Natural killer cell treated with Interleukin-12 subunit alpha and Interleukin-12 subunit beta and Interleukin-15 and Interleukin-18, amount 100 ng/mL, for 72 hours (primary cell): Measurements from ENCODE around the gene COL5A2. TPM values are rescaled to one million over a fixed set of nuclear protein-coding genes. Genes with fewer than 3 reads are reported as not detected.

ENCODE experiments used
- ATAC-seq, 2 donors: fragments of 150-1000 bp; cut with Tn5 transposase in 1 of 2; sonication (Bioruptor Pico), chemical (Tn5 transposase) in 1 of 2; 2 replicates each; pipeline ENCODE4 v1.10.0; 2021
- DNase-seq: peaks from one replicate; pipeline ENCODE4 v3.0.0; 2022; ENCODE audit warnings: low spot score
- H3K27ac Mint-ChIP-seq, 2 donors: 1 replicate in 1 of 2; 2 replicates in 1 of 2; pipeline ENCODE4 v1.8.0; 2022; ENCODE audit warnings: mixed read lengths in 2 of 2, mild to moderate bottlenecking in 1 of 2, moderate library complexity in 1 of 2
- H3K27me3 Mint-ChIP-seq, 2 donors: 1 replicate in 1 of 2; 2 replicates in 1 of 2; pipeline ENCODE4 v1.8.0; 2022; ENCODE audit warnings: mixed read lengths in 2 of 2
- H3K36me3 Mint-ChIP-seq: one replicate; pipeline ENCODE4 v1.8.0; 2022; ENCODE audit warnings: mixed read lengths
- H3K4me1 Mint-ChIP-seq, 2 donors: 1 replicate in 1 of 2; 2 replicates in 1 of 2; pipeline ENCODE4 v1.8.0; 2022; ENCODE audit warnings: low read depth in 2 of 2, mixed read lengths in 2 of 2, mild to moderate bottlenecking in 1 of 2
- H3K4me3 Mint-ChIP-seq: one replicate; pipeline ENCODE4 v1.8.0; 2022; ENCODE audit warnings: mixed read lengths
- H3K9me3 Mint-ChIP-seq: 2 replicates; pipeline ENCODE4 v1.8.0; 2022; ENCODE audit warnings: mixed read lengths
- total RNA-seq, 2 donors: library from RNA; stranded (reverse); gene quantifications; one replicate each; pipeline ENCODE4 v1.2.3, GENCODE V29; 2022

The COL5A2 gene
- total RNA-seq = under 1 TPM; 0.14 to 0.53 TPM

- peaks cover 7 to 11% of the 10 kb centered on the region in 2 donors for H3K27me3 Mint-ChIP-seq
- DNase-seq (no peak), ATAC-seq (no peak)
- H3K36me3 Mint-ChIP-seq = peaks cover 6% of the 10 kb centered on the region
- H3K9me3 Mint-ChIP-seq = peaks cover 4% of the 10 kb centered on the region
- H3K4me3 Mint-ChIP-seq = no peak within 1 kb of the TSS
- H3K27ac Mint-ChIP-seq = no peak within 1 kb of the TSS
- H3K4me1 Mint-ChIP-seq = no peaks in the 10 kb centered on the region
These were observed at the start of gene COL5A2 for GRCh38 chr2:189179570-189179950. TSS of gene COL5A2 (minus strand) at chr2:189179761. CDS start at chr2:189179604, 157 bp downstream.

- H3K36me3 Mint-ChIP-seq = no peaks in the 10 kb centered on the region
- DNase-seq = no peak
- no peak overlapping the region for H3K27ac Mint-ChIP-seq
- no peaks in the 10 kb centered on the region for H3K27me3 Mint-ChIP-seq
- no peak for ATAC-seq
- H3K4me3 Mint-ChIP-seq = no peak overlapping the region
- H3K9me3 Mint-ChIP-seq = peaks cover 6% of the 10 kb centered on the region
- no peaks in the 10 kb centered on the region for H3K4me1 Mint-ChIP-seq
These were observed 46.5 kb upstream of the COL5A2 start for GRCh38 chr2:189226017-189226416.

DNA sequence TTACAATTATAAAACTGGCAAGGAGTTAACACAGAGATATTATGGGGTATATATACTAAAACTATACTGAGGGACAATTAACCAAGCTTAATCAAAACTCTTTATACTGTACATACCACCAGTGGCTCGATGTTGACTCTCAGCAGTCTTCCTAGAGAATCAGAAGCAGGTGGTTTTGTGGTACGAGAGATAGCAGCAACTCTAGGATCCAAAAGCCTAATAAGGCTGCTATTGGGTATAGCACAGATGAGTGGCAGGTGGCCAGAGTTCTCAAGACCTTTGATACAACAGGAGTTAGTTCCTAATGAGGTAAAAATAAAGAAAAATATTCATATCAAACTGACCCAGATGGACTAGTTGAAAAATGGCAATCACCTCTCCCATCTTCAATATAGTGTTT lies 45.5 kb upstream of the COL5A2 start:
- no peaks in the 10 kb centered on the region for H3K4me1 Mint-ChIP-seq
- DNase-seq (no peak), ATAC-seq (no peak)
- no peak overlapping the region for H3K27ac Mint-ChIP-seq
- no peaks in the 10 kb centered on the region for H3K36me3 Mint-ChIP-seq
- no peaks in the 10 kb centered on the region for H3K27me3 Mint-ChIP-seq
- no peak overlapping the region for H3K4me3 Mint-ChIP-seq
- H3K9me3 Mint-ChIP-seq = peaks cover 6% of the 10 kb centered on the region

- no peaks in the 10 kb centered on the region for H3K36me3 Mint-ChIP-seq
- no peak for DNase-seq
- no peak for ATAC-seq
- no peaks in the 10 kb centered on the region for H3K9me3 Mint-ChIP-seq
- no peak overlapping the region for H3K4me3 Mint-ChIP-seq
- H3K27me3 Mint-ChIP-seq = no peaks in the 10 kb centered on the region
- H3K4me1 Mint-ChIP-seq = no peaks in the 10 kb centered on the region
- no peak overlapping the region for H3K27ac Mint-ChIP-seq
These were observed 43.0 kb upstream of the COL5A2 start for GRCh38 chr2:189222468-189223105.

DNA sequence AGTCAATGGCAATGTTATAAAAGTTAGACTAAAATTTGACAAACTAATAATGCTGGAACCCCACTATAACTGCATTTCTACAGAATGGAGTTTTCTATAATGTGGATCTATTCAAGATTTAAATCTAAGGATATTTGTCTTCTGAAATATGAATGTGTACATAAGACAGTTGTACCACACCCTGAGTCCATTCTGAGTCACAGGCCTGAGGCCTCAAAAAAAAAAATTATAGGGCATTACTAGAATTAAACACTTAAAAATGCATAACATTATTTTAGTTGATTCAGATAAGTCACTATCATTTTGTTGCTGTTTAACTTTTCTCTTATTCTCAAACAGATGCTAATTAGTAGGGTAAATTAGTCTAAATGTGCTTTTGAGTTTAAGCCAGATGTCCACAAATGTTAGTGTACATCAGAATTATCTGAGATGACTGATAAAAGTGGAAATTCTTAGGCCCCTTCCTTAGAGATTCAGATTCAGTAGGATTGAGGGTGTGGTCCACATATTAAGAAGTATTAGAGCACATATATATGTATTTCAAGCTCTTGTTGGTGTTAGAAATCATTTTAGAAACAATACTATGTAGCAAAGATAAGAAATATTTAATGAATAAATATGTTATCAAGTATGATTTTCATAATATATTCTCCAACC lies 42.4 kb upstream of the COL5A2 start:
- Mint-ChIP-seq H3K36me3 (no peaks in the 10 kb centered on the region), H3K27me3 (no peaks in the 10 kb centered on the region), H3K27ac (no peak overlapping the region), H3K4me1 (no peaks in the 10 kb centered on the region), H3K4me3 (no peak overlapping the region), H3K9me3 (no peaks in the 10 kb centered on the region)
- no peak for DNase-seq
- ATAC-seq = no peak

DNA sequence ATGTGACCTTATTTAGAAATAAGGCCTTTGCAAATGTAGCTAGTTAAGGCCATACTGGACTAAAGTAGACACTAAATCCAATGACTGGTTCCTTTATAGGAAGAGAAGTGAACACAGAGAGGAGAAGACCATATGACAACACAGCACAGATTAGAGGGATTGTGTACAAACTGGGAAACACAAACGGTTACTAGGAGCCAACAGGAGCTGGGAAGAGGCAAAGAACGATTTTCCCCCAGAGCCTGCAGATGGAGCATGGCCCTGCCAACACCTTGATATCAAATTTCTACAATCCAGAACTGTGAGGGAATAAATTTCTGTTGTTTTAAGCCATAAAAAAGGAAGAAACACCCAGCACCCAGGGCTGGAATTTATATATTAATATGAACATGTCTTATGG lies 38.7 kb upstream of the COL5A2 start:
- Mint-ChIP-seq H3K4me3 (no peak overlapping the region), H3K4me1 (no peaks in the 10 kb centered on the region)
- ATAC-seq = no peak

DNA sequence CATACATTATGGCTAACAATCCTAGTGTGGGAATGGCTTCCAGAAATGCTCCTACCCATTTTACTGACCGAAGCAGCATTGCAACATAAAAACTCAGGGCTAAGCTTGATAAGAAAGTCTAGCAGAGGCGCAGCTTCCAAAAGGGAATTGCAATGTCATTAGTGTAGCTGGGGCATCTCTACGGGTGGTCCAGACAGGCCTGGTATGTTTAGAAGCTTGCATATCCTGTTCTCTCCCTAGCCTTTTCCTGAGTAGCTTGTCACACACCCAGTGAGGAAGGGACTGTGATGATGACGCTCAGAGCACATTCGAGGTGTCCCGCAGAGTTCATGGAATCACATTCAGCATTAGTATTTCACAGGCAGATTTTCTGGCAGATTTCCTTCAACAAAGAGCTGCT lies 38.0 kb upstream of the COL5A2 start:
- Mint-ChIP-seq H3K27ac (no peak overlapping the region), H3K36me3 (no peaks in the 10 kb centered on the region), H3K9me3 (no peaks in the 10 kb centered on the region), H3K4me1 (no peaks in the 10 kb centered on the region), H3K4me3 (no peak overlapping the region), H3K27me3 (no peaks in the 10 kb centered on the region)
- DNase-seq = no peak
- ATAC-seq = no peak

More for the DNA sequence above, 38.7 kb upstream of the COL5A2 start:
- Mint-ChIP-seq H3K27ac (no peak overlapping the region), H3K36me3 (no peaks in the 10 kb centered on the region), H3K27me3 (no peaks in the 10 kb centered on the region), H3K9me3 (no peaks in the 10 kb centered on the region)
- no peak for DNase-seq

- no peak for ATAC-seq
- Mint-ChIP-seq H3K36me3 (no peaks in the 10 kb centered on the region), H3K9me3 (no peaks in the 10 kb centered on the region), H3K4me1 (no peaks in the 10 kb centered on the region), H3K27ac (no peak overlapping the region), H3K27me3 (no peaks in the 10 kb centered on the region), H3K4me3 (no peak overlapping the region)
- no peak for DNase-seq
These were observed 37.5 kb upstream of the COL5A2 start for GRCh38 chr2:189217051-189217450.

DNA sequence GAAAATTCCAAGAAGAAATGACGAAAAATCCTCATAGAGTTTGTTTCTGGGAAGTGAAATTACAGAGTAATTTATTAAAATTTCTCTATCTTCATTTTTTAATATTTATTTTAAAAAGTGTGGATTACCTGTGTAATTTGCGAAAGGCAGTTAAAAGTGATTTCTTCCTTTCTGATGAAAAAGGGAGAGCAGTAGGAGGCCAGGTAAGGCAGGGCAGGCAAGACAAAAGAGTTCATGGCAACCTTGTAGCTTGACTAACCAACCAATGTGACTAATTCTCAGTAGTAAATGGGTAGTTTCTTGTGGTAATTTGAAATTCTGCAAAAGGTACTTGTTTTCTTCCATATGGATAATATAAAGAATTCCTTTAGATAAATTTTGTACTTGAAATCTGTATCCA lies 34.9 kb upstream of the COL5A2 start:
- H3K9me3 Mint-ChIP-seq = no peaks in the 10 kb centered on the region
- H3K4me3 Mint-ChIP-seq = no peak overlapping the region
- H3K36me3 Mint-ChIP-seq = no peaks in the 10 kb centered on the region
- DNase-seq (no peak), ATAC-seq (no peak)
- H3K4me1 Mint-ChIP-seq = no peaks in the 10 kb centered on the region
- H3K27ac Mint-ChIP-seq = no peak overlapping the region
- H3K27me3 Mint-ChIP-seq = no peaks in the 10 kb centered on the region

GRCh38 chr2:189213250-189213649 lies 33.7 kb upstream of the COL5A2 start:
- Mint-ChIP-seq H3K4me1 (no peaks in the 10 kb centered on the region), H3K27ac (no peak overlapping the region), H3K36me3 (no peaks in the 10 kb centered on the region), H3K4me3 (no peak overlapping the region), H3K9me3 (peaks cover 2% of the 10 kb centered on the region), H3K27me3 (peaks cover 0 to 1% of the 10 kb centered on the region in 2 donors)
- ATAC-seq = no peak
- DNase-seq = no peak

GRCh38 chr2:189210250-189211087 lies 30.9 kb upstream of the COL5A2 start:
- ATAC-seq = no peak
- Mint-ChIP-seq H3K9me3 (peaks cover 7% of the 10 kb centered on the region), H3K27me3 (peaks cover 0 to 3% of the 10 kb centered on the region in 2 donors), H3K4me1 (no peaks in the 10 kb centered on the region), H3K27ac (no peak overlapping the region), H3K4me3 (no peak overlapping the region), H3K36me3 (no peaks in the 10 kb centered on the region)
- no peak for DNase-seq

DNA sequence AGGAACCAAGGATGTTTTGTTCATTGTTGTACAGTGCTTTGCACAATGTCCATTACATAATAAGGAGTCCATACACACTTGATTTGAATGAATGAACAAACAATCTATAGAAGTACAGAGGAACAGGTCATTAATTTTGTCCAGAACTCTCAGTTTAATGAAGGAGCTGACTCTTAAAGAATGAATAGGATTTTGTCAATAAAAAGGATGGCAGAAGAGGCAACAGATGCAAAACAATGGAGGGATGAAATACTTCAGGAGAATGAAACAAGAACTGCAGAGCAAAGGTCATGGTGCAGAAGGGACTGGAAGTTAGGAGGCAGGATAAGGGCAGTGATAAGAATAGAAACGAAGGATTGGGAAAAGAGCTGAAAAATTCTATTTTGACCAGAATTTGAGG lies 28.7 kb upstream of the COL5A2 start:
- Mint-ChIP-seq H3K4me1 (no peaks in the 10 kb centered on the region), H3K4me3 (no peak overlapping the region), H3K27me3 (peaks cover 0 to 3% of the 10 kb centered on the region in 2 donors), H3K36me3 (no peaks in the 10 kb centered on the region), H3K27ac (no peak overlapping the region), H3K9me3 (peaks cover 7% of the 10 kb centered on the region)
- DNase-seq = no peak
- ATAC-seq = no peak

DNA sequence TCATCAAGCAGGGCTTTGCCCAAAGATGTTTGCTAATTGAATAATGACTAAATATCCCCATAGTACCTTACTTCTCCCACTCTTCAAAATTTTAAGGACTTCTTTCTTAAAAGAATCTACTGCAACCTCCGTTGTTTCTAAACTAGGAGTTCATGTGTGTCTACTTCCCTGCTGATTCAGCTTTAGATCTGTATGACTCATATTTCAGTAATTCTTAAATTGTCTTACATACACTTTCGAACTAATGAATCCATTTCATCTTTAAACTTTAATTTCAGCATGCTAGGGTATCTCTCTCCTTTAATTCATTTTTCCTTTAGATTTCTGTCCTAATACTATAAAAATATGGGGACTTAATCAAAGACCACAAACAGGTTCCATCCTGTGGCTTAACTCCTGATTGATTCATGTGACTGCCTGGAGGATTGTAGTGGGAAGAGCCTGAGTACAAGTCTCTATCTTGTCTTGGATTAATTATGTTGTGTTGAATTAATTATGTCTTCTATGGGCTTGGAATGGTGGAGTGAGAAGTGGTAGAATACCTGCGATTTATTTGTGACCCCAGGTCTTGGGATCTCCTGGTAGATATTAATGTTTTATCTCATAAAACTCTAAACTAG lies 24.9 kb upstream of the COL5A2 start:
- no peak for DNase-seq
- H3K9me3 Mint-ChIP-seq = peaks cover 7% of the 10 kb centered on the region
- H3K27ac Mint-ChIP-seq = no peak overlapping the region
- no peak overlapping the region for H3K4me3 Mint-ChIP-seq
- peaks cover 0 to 3% of the 10 kb centered on the region in 2 donors for H3K27me3 Mint-ChIP-seq
- no peaks in the 10 kb centered on the region for H3K36me3 Mint-ChIP-seq
- no peak for ATAC-seq
- H3K4me1 Mint-ChIP-seq = no peaks in the 10 kb centered on the region
